Skeletal muscle tissue (tissue), 4 donors: ENCODE results near the gene ROBO1. TPM values are rescaled to one million over a fixed set of nuclear protein-coding genes. Genes with fewer than 3 reads are reported as not detected.

ENCODE experiments used
- H3K27ac ChIP-seq: one replicate; pipeline ENCODE4 v1.7.0; 2013; ENCODE audit warnings: mild to moderate bottlenecking, low read depth, low read length, inconsistent platforms
- H3K27me3 ChIP-seq, 3 donors: one replicate each; pipeline ENCODE4 v1.7.0; 2013; ENCODE audit warnings: low read length in 3 of 3; ENCODE audit not compliant: control insufficient read depth in 3 of 3, insufficient read depth in 3 of 3
- H3K36me3 ChIP-seq, 3 donors: one replicate each; pipeline ENCODE4 v1.7.0; 2013; ENCODE audit warnings: low read length in 3 of 3; ENCODE audit not compliant: control insufficient read depth in 3 of 3, insufficient read depth in 3 of 3
- H3K4me1 ChIP-seq, 3 donors: one replicate each; pipeline ENCODE4 v1.7.0; 2013; ENCODE audit warnings: low read length in 3 of 3, mild to moderate bottlenecking in 3 of 3; ENCODE audit not compliant: control insufficient read depth in 3 of 3, insufficient read depth in 3 of 3
- H3K4me3 ChIP-seq, 3 donors: one replicate each; pipeline ENCODE4 v1.7.0; 2013; ENCODE audit warnings: low read length in 3 of 3
- H3K9ac ChIP-seq, 3 donors: one replicate each; pipeline ENCODE4 v1.7.0; 2013; ENCODE audit warnings: low read length in 3 of 3, mild to moderate bottlenecking in 3 of 3, moderate library complexity in 2 of 3, low read depth in 1 of 3
- H3K9me3 ChIP-seq, 3 donors: one replicate each; pipeline ENCODE4 v1.7.0; 2013; ENCODE audit warnings: low read length in 3 of 3; ENCODE audit not compliant: control insufficient read depth in 3 of 3
- total RNA-seq: library from RNA; depleted of rRNA; stranded (reverse); fragments of >200 nt; gene quantifications from one replicate; pipeline ENCODE4 v1.2.3, GENCODE V29; 2014
- donor health status: Osteomylitis.

Gene ROBO1
- total RNA-seq, 1 donor from 2014 or later = 20.4 TPM

DNA sequence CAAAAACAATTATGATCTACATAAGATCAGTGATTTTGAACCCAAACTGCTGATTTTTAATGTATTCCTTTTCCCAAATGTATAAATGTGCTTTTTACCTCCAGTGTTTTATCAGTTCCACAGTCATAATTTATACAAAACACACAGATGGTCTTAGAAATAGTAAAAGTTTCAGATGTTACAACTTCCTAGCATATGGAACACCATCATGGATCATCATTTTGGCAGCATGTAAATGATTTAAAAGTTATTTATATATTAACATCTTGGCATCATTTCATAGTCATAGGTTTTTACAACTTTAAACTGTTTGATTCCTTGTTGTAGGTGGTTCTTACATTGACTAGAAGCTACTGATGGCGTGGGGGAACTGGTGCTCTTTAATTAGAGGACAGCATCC, 1025.3 kb downstream of the ROBO1 start:
- Histone ChIP-seq H3K27me3 (no peaks in the 10 kb centered on the region), H3K4me1 (peaks cover 0 to 4% (median 0%) of the 10 kb centered on the region in 3 donors), H3K36me3 (no peaks in the 10 kb centered on the region), H3K27ac (no peak overlapping the region), H3K4me3 (no peak overlapping the region), H3K9ac (no peak overlapping the region), H3K9me3 (no peaks in the 10 kb centered on the region)

DNA sequence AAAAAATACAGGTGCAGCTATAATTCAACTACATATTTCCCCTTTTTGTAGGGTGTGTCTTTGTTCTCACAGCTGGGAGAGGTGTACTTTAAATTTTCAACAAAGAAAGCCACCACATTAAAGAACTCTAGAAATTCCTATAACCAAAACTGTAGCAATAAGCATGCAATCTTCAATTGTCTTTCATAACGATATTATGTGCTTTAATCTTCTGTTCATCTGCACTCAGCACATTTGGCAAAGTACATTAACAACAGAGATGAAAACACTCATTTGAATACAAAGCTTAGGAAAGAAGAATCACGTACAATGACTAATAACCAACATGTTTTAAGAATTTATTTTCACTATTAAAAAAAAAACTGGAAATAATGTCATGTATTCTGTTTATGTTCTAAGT, 1025.8 kb downstream of the ROBO1 start:
- Histone ChIP-seq H3K27ac (no peak overlapping the region), H3K4me1 (peaks cover 0 to 4% (median 0%) of the 10 kb centered on the region in 3 donors), H3K4me3 (no peak overlapping the region), H3K27me3 (no peaks in the 10 kb centered on the region), H3K36me3 (no peaks in the 10 kb centered on the region), H3K9me3 (no peaks in the 10 kb centered on the region), H3K9ac (no peak overlapping the region)

DNA sequence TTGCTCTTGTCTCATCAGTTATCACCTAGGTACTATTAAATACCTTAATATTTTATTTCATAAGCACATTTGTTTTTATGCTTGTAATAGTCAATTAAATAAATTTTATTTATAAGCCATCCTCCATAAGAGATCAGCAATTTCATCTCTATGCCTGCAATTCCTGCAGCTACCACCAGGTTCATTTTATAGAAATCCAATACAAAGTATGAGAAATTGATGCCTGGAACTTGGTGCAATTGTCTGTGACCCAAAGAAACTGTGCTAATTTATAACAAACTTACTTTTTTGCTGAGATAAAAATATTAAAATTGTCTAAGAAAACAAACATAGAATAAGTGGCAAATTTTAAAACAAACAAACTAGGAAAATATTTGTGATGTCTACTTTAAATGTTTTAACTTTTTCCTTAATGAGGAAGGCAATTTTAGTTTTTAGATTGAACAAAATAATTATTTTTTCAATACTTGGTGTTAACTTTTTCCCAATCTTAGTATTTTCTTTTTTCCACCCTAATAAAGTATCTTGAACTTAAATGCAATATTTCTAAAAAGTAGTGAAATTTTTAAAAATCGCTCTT, 1026.6 kb downstream of the ROBO1 start:
- H3K4me3 ChIP-seq = no peak overlapping the region
- H3K27me3 ChIP-seq = no peaks in the 10 kb centered on the region
- no peak overlapping the region for H3K27ac ChIP-seq
- H3K4me1 ChIP-seq = peaks cover 0 to 4% (median 0%) of the 10 kb centered on the region in 3 donors
- no peak overlapping the region for H3K9ac ChIP-seq
- no peaks in the 10 kb centered on the region for H3K36me3 ChIP-seq
- H3K9me3 ChIP-seq = no peaks in the 10 kb centered on the region

DNA sequence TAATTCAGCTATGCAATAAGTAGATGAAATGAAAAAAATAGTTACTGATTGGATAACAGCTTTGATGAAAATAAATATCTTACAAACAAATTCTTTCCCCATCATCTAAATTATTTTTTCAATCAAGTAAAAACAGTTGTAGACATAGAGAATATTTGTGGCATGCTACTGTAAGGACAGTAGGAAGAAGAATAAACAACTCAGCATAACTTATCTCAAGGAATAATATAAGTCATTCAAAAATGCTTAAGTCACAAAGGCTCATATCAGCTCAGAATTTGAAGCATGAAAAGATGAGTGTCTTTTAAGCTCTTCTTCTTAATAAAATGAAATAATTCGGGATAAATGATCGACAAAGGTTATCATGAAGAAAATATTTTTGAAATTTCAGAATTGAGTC, 1029.0 kb downstream of the ROBO1 start:
- Histone ChIP-seq H3K4me1 (peaks cover 0 to 4% (median 0%) of the 10 kb centered on the region in 3 donors), H3K9ac (no peak overlapping the region), H3K4me3 (no peak overlapping the region), H3K27me3 (no peaks in the 10 kb centered on the region), H3K27ac (no peak overlapping the region), H3K36me3 (no peaks in the 10 kb centered on the region), H3K9me3 (no peaks in the 10 kb centered on the region)

DNA sequence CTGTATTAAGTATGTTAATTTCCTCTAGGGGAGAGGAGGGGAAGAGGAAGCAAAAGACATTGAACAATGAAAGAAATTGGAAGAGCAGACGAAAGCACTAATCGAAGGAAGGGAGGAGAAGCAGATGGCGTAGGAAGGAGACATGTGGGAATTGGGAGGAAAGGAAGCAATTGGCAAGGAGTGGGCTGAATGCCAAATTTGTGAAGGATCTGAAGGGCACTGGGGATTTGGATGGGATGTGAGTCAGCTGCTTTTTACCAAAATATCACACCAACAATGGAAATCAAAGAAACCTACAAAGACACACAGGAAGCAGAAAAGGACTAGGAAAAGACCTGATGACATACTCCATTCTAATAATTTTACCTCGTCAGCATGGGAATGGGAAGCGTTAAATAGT, 1029.8 kb downstream of the ROBO1 start:
- H3K4me1 ChIP-seq = peaks cover 0 to 4% (median 0%) of the 10 kb centered on the region in 3 donors
- H3K9me3 ChIP-seq = no peaks in the 10 kb centered on the region
- no peak overlapping the region for H3K27ac ChIP-seq
- H3K4me3 ChIP-seq = no peak overlapping the region
- H3K36me3 ChIP-seq = no peaks in the 10 kb centered on the region
- no peaks in the 10 kb centered on the region for H3K27me3 ChIP-seq
- H3K9ac ChIP-seq = no peak overlapping the region

DNA sequence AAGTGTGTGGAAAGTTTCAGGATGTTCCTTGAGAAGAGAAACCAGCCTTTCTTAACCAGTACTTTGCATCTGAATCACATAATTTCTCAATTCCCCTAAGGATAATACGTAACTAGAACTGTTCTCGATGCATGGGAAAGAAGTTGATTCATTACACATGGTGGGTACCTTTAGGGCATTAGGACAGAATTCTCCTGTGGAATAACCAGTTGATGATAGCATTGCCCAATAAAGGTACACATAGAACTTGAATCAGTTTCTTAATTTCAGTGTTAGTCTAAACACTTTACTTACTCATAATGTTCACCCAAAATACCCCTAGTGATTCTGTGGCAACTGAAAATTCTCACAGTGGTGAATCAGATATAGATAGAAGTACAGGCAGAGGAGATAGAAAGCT, 1030.9 kb downstream of the ROBO1 start:
- no peak overlapping the region for H3K9ac ChIP-seq
- no peak overlapping the region for H3K27ac ChIP-seq
- no peaks in the 10 kb centered on the region for H3K27me3 ChIP-seq
- H3K4me1 ChIP-seq = peaks cover 0 to 4% (median 0%) of the 10 kb centered on the region in 3 donors
- H3K9me3 ChIP-seq = no peaks in the 10 kb centered on the region
- no peaks in the 10 kb centered on the region for H3K36me3 ChIP-seq
- no peak overlapping the region for H3K4me3 ChIP-seq

DNA sequence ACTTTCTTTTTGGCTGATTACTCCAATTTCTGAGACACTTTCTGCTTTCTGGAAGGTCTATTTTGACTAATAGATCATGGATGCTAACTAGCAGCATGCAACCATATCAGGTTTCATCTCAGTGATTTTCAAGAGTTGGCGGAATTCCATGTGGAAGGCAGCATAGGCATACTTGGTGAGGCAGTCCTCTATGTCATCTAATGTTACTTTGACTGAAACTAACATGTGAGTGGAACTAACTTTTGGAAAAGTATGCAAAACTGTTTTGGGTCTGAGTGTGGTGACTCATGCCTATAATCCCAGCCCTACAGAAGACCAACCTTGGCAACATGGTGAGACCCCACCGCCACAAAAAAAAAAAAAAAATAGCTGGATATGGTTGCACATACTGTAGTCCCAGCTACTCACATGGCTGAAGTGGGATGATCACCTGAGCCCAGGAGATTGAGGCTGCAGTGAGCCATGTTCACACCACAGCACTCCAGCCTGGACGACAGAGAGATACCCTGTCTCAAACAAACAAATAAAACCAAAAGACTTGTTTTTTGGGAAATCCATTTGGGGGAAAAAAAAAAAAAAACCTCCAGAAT, 1033.7 kb downstream of the ROBO1 start:
- no peaks in the 10 kb centered on the region for H3K27me3 ChIP-seq
- no peaks in the 10 kb centered on the region for H3K36me3 ChIP-seq
- H3K4me1 ChIP-seq = peaks cover 0 to 4% (median 0%) of the 10 kb centered on the region in 3 donors
- no peak overlapping the region for H3K27ac ChIP-seq
- no peak overlapping the region for H3K4me3 ChIP-seq
- no peaks in the 10 kb centered on the region for H3K9me3 ChIP-seq
- no peak overlapping the region for H3K9ac ChIP-seq

DNA sequence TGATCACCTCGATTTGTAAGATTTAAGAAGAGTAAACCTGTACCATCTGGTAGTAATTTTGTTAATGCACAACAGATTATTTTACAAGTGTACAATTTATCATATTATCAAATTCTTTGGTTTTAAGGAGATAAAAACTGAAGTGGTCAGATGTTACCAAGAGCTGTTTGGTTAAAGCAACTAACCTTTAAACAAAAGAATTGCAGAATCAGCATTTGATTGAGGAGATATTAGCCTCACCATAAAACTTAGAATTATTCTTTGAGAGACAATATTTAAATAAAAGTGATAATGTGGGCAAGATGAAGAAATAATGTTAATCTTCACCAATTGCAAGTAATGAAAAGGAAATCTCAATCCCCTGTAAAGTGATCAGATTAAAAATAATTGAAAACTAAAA, 1034.9 kb downstream of the ROBO1 start:
- Histone ChIP-seq H3K4me1 (peaks cover 0 to 2% (median 0%) of the 10 kb centered on the region in 3 donors), H3K9ac (no peak overlapping the region), H3K27ac (no peak overlapping the region)

DNA sequence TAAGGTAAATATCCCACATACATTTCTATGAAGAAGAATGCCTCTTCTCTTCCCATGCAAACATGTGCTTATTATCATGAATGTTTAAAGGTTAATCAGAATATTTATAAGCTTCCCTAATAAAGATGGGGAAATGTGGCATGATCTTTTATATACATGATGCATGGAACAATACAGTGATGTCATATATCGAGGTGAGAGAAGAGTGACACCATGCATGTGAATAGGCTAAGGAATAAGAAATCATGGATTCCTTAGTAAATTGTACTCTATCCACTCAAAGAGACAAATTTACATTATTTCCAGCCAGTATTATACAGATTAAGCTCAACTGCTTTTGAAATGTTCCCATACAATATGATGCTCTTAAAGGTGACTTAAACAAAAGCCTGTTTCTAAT, 1035.3 kb downstream of the ROBO1 start:
- Histone ChIP-seq H3K9me3 (no peaks in the 10 kb centered on the region), H3K27ac (no peak overlapping the region), H3K4me1 (no peaks in the 10 kb centered on the region), H3K9ac (no peak overlapping the region), H3K4me3 (no peak overlapping the region), H3K27me3 (no peaks in the 10 kb centered on the region), H3K36me3 (no peaks in the 10 kb centered on the region)

More for the DNA sequence above, 1034.9 kb downstream of the ROBO1 start:
- no peak overlapping the region for H3K4me3 ChIP-seq
- H3K36me3 ChIP-seq = no peaks in the 10 kb centered on the region
- H3K27me3 ChIP-seq = no peaks in the 10 kb centered on the region
- no peaks in the 10 kb centered on the region for H3K9me3 ChIP-seq

DNA sequence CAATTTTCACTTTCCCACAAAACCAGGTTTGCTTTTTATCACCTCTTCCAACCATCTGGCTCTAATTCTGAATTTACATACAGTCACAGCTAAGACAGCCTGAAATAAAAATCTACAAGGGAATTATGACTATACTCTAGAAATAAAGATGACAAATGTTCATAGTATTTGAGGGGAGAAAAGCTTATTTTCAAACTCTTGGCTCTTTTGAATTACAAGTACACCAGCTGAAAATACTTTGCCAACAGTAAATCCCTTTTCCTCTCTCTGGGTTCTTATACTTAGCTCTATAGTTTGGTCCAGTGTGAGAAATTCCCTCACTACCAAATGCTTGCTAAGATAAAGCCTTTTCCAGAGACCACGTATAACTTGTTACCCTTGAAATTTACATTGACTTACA, 1037.9 kb downstream of the ROBO1 start:
- Histone ChIP-seq H3K9me3 (no peaks in the 10 kb centered on the region), H3K27ac (no peak overlapping the region), H3K4me1 (no peaks in the 10 kb centered on the region), H3K36me3 (no peaks in the 10 kb centered on the region), H3K27me3 (no peaks in the 10 kb centered on the region), H3K9ac (no peak overlapping the region), H3K4me3 (no peak overlapping the region)
